K562 (cell line): ENCODE measurements around the gene PPARD. TPM values are rescaled to one million over a fixed set of nuclear protein-coding genes. Genes with fewer than 3 reads are reported as not detected.
"Not testable (repeated sequence)": the region's sequence is repeated elsewhere in the genome, so short reads cannot be mapped to it uniquely, and the experiment has no call there.

Experiments used
- ATAC-seq: fragments of 200-7000 bp; cut with Tn5 transposase; 3 replicates; pipeline ENCODE4 v1.9.1; 2020; ENCODE audit warnings: moderate library complexity
- BruUV-seq: library from RNA; stranded (reverse); fragments of 400-500 nt; replicated peaks from 2 replicates; lab custom pipeline; 2021; lab: Mats Ljungman, UMichigan
- CTCF ChIA-PET: fragments of 300-600 bp; formaldehyde crosslinking; extraction: SDS; loops from one replicate; lab custom pipeline; 2021; ENCODE audit warnings: low intra/inter-chr PET ratio; lab: Yijun Ruan, JAX
- POLR2A ChIA-PET: fragments of 300-600, 350-650 bp; sonication (Branson Sonifier 250); formaldehyde crosslinking; extraction: SDS; loops from one replicate; lab custom pipeline; 2021; ENCODE audit warnings: antibody characterized with exemption, inconsistent platforms; lab: Yijun Ruan, JAX
- DNase-seq, 4 experiments: peaks; one replicate each; pipeline versions ENCODE4 v3.0.0 to v3.0.0-alpha.2; 2011 to 2018; ENCODE audit warnings: low spot score in 3 of 4, mixed read lengths in 3 of 4; ENCODE audit errors: extremely low read depth in 1 of 4
- FAIRE-seq: peaks from 2 replicates; lab custom pipeline; 2011; peaks lifted over from hg19 to GRCh38; lab: Jason Lieb, UNC
- H2AFZ ChIP-seq: 2 replicates; pipeline ENCODE4 v1.6.0; 2011; ENCODE audit warnings: low read depth, low read length, control low read depth, inconsistent platforms
- H3K27ac ChIP-seq: fragments of 200-600 bp; 3 replicates; pipeline ENCODE4 v1.8.0; 2011; ENCODE audit warnings: low read depth, mild to moderate bottlenecking, control low read depth, inconsistent platforms, low read length, moderate library complexity, mixed read lengths; ENCODE audit errors: extremely low read depth
- H3K27me3 ChIP-seq, 2 experiments: fragments of 300-600 bp in 1 of 2; 2 replicates in 1 of 2; 3 replicates in 1 of 2; pipeline versions ENCODE4 v1.6.0 to v1.8.0; 2011; ENCODE audit warnings: inconsistent platforms in 2 of 2, low read length in 2 of 2, mild to moderate bottlenecking in 1 of 2, mixed read lengths in 1 of 2, moderate library complexity in 1 of 2; ENCODE audit not compliant: control insufficient read depth in 2 of 2, insufficient read depth in 2 of 2
- H3K36me3 ChIP-seq: fragments of 300-600 bp; 3 replicates; pipeline ENCODE4 v1.8.0; 2011; ENCODE audit warnings: mild to moderate bottlenecking, low read length, inconsistent platforms; ENCODE audit not compliant: control insufficient read depth, insufficient read depth
- H3K4me1 ChIP-seq, 2 experiments: fragments of 200-600 bp in 1 of 2; replicated peaks in 1 of 2; 2 replicates in 1 of 2; 3 replicates in 1 of 2; pipeline versions ENCODE4 v1.5.1 to v1.8.0; 2011; ENCODE audit warnings: inconsistent platforms in 2 of 2, low read length in 2 of 2, mild to moderate bottlenecking in 1 of 2, mixed read lengths in 1 of 2, moderate library complexity in 1 of 2; ENCODE audit not compliant: control insufficient read depth in 2 of 2, insufficient read depth in 2 of 2
- H3K4me2 ChIP-seq: 2 replicates; pipeline ENCODE4 v1.6.1; 2011; ENCODE audit warnings: low read length, control low read depth, inconsistent platforms, mixed read lengths; ENCODE audit not compliant: insufficient read depth
- H3K4me3 ChIP-seq: fragments of 200-600 bp; sonication (generic), shearing (Covaris generic); 2 replicates; pipeline ENCODE4 v1.5.1; 2016; ENCODE audit warnings: control low read depth, inconsistent platforms
- H3K79me2 ChIP-seq: fragments of 200-600 bp; 3 replicates; pipeline ENCODE4 v1.8.0; 2011; ENCODE audit warnings: low read length, inconsistent platforms; ENCODE audit not compliant: control insufficient read depth, insufficient read depth
- H3K9ac ChIP-seq, 2 experiments: 2 replicates each; pipeline versions ENCODE4 v1.6.0 to v1.6.1; 2011; ENCODE audit warnings: low read depth in 2 of 2, low read length in 2 of 2, control low read depth in 1 of 2, inconsistent platforms in 1 of 2, mild to moderate bottlenecking in 1 of 2, mixed read lengths in 1 of 2; ENCODE audit not compliant: insufficient read depth in 1 of 2
- H3K9me1 ChIP-seq: one replicate; pipeline ENCODE4 v1.6.0; 2011; ENCODE audit warnings: inconsistent platforms, mild to moderate bottlenecking, low read length, moderate library complexity; ENCODE audit not compliant: control insufficient read depth, insufficient read depth
- H3K9me3 ChIP-seq: replicated peaks from 2 replicates; pipeline ENCODE4 v1.5.1; 2011; ENCODE audit warnings: low read depth, low read length, inconsistent platforms; ENCODE audit not compliant: control insufficient read depth, insufficient read depth
- H4K20me1 ChIP-seq: replicated peaks from 2 replicates; pipeline ENCODE4 v1.6.1; 2011; ENCODE audit warnings: low read length, inconsistent platforms, mixed read lengths; ENCODE audit not compliant: control insufficient read depth, insufficient read depth
- FOXA3 ChIP-seq, 2 experiments: fragments of 450-650 bp in 1 of 2; sonication (generic) in 1 of 2; formaldehyde crosslinking; IDR thresholded peaks in 1 of 2; conservative IDR thresholded peaks in 1 of 2; 2 replicates each; pipeline versions ENCODE4 v1.4.0 to v1.8.0; 2020 to 2022; ENCODE audit warnings: mild to moderate bottlenecking in 2 of 2, missing genetic modification reagents in 1 of 2
- MYNN ChIP-seq, 2 experiments: sonication (generic); formaldehyde crosslinking in 1 of 2; IDR thresholded peaks; 2 replicates each; pipeline versions ENCODE4 v1.5.0 to v1.6.1; 2016 to 2020; ENCODE audit warnings: antibody characterized with exemption in 1 of 2, missing genetic modification reagents in 1 of 2
- RAD21 ChIP-seq, 2 experiments: fragments of 250-450 bp in 1 of 2; fragments of 450-650 bp in 1 of 2; sonication (Bioruptor Pico) in 1 of 2; formaldehyde crosslinking in 1 of 2; IDR thresholded peaks in 1 of 2; conservative IDR thresholded peaks in 1 of 2; 2 replicates each; pipeline versions ENCODE4 v1.4.0 to v1.8.0; 2020 to 2022; ENCODE audit warnings: mild to moderate bottlenecking in 2 of 2, moderate library complexity in 1 of 2
- WGBS: fragments of 100-300 bp; shearing (Covaris generic); methylation state at CpG from one replicate; pipeline ENCODE4 v1.1.6; 2016; ENCODE audit warnings: low coverage, mixed read lengths; ENCODE audit not compliant: insufficient coverage; ENCODE audit errors: missing lambda C conversion rate; 5-methylcytosine and 5-hydroxymethylcytosine counted together
- in situ Hi-C: fragments of 300-500 bp; cut with MboI; formaldehyde crosslinking; loops from 4 replicates; pipeline ENCODE4 v1.15.0; 2018; ENCODE audit warnings: inconsistent platforms, mixed read lengths
- intact Hi-C: fragments of 100-400 bp; cut with micrococcal nuclease; formaldehyde crosslinking; loops from 2 replicates; pipeline ENCODE4 v1.14.2; 2022
- polyA plus RNA-seq, 8 experiments: library from polyadenylated mRNA; depleted of rRNA in 4 of 8; stranded (reverse) in 5 of 8; unstranded in 3 of 8; fragments of >200 nt; fragmentation: Nextera tagmentation in 2 of 8; fragmentation: Illumina TruSeq in 1 of 8; extraction: Ambion mirVana in 2 of 8; extraction: Trizol in 1 of 8; gene quantifications; 2 replicates each; pipeline versions ENCODE4 v1.2.1 to v1.2.3, GENCODE V29; 2011 to 2014; ENCODE audit warnings: inconsistent platforms in 1 of 8, missing spikeins in 1 of 8
- total RNA-seq, 7 experiments: library from RNA; depleted of rRNA in 6 of 7; stranded (reverse); fragments of >200 nt in 6 of 7; fragmentation: Illumina TruSeq in 2 of 7; extraction: Trizol in 2 of 7; gene quantifications; 2 replicates each; pipeline versions ENCODE4 v1.2.1 to v1.2.3, GENCODE V29; 2011 to 2021; ENCODE audit warnings: low replicate concordance in 1 of 7
- TF ChIP-seq, protein P1 (sequence below), 3 experiments: IDR thresholded peaks in 2 of 3; conservative IDR thresholded peaks in 1 of 3; 2 replicates each; pipeline ENCODE4 v1.5.1; 2011 to 2012; ENCODE audit warnings: low read length in 3 of 3, mild to moderate bottlenecking in 3 of 3, control low read depth in 2 of 3, improper control_type of control experiment in 1 of 3, inconsistent platforms in 1 of 3, low read depth in 1 of 3, mixed read lengths in 1 of 3, moderate library complexity in 1 of 3; ENCODE audit not compliant: insufficient read depth in 2 of 3

PPARD gene
- total and polyA plus RNA-seq, 9 of the 15 experiments (the other 6 are each of a cell fraction or from before 2014, with no cell fraction given) = 0.14 to 13.2 (median 3.8) TPM

- intact Hi-C loops, H3K4me2 ChIP-seq, H3K79me2 ChIP-seq, H2AFZ ChIP-seq, BruUV-seq, H3K4me3 ChIP-seq, H3K27me3 ChIP-seq, H3K27ac ChIP-seq, CTCF ChIA-PET, H4K20me1 ChIP-seq, in situ Hi-C loops, H3K36me3 ChIP-seq, FAIRE-seq, H3K9me1 ChIP-seq, H3K4me1 ChIP-seq, H3K9me3 ChIP-seq: not testable (repeated sequence)
- 0 out of 4 replicates have a peak, but pooled peaks of 1 of the 2 experiments have one; percentile 16 for TF ChIP-seq RAD21 (CRISPR knock-in tag; conservative IDR thresholded peaks at IDR 0.05 in 1 of 2, IDR thresholded peaks at IDR 0.05 in 1 of 2)
- TF ChIP-seq MYNN (IDR thresholded peaks at IDR 0.05) = peak; percentile 96
- TF ChIP-seq MYNN (CRISPR knock-in tag; IDR thresholded peaks at IDR 0.05) = peak; percentile 19; the same call in 1 of the 2 replicates
- 0 out of 4 replicates have a peak, but pooled peaks of 1 of the 2 experiments have one; percentile 39 for TF ChIP-seq FOXA3 (CRISPR knock-in tag; conservative IDR thresholded peaks at IDR 0.05 in 1 of 2, IDR thresholded peaks at IDR 0.05 in 1 of 2)
- TF ChIP-seq, protein P1, sequence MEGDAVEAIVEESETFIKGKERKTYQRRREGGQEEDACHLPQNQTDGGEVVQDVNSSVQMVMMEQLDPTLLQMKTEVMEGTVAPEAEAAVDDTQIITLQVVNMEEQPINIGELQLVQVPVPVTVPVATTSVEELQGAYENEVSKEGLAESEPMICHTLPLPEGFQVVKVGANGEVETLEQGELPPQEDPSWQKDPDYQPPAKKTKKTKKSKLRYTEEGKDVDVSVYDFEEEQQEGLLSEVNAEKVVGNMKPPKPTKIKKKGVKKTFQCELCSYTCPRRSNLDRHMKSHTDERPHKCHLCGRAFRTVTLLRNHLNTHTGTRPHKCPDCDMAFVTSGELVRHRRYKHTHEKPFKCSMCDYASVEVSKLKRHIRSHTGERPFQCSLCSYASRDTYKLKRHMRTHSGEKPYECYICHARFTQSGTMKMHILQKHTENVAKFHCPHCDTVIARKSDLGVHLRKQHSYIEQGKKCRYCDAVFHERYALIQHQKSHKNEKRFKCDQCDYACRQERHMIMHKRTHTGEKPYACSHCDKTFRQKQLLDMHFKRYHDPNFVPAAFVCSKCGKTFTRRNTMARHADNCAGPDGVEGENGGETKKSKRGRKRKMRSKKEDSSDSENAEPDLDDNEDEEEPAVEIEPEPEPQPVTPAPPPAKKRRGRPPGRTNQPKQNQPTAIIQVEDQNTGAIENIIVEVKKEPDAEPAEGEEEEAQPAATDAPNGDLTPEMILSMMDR (IDR thresholded peaks at IDR 0.05 in 2 of 3, conservative IDR thresholded peaks at IDR 0.05 in 1 of 3; ENCODE audit: insufficient read depth in 2 of 3, low read depth in 1 of 3, low read length in 3 of 3) = peak in 2 of 3 experiments; percentile 27 to 35; a peak in 2 of 6 replicates
- DNase-seq = peak in 1 of 4 experiments; percentile 30
- POLR2A ChIA-PET = interaction anchor here (0.7 to 1.3 kb wide), 3 partner anchors 20 to 175 kb away, joined by 3 to 5 read pairs (median 3); no protein-coding TSS in a partner anchor
- peak; percentile 73 for ATAC-seq
- peak overlapping the region in 1 of 2 experiments; percentile 79; a peak in 1 of 4 replicates for H3K9ac ChIP-seq
- WGBS = 7% methylated on average over 9 of the region's 9 CpGs
Measured at GRCh38 chr6:35332074-35332887, 10.1 kb upstream of the PPARD start.
